GM18519 (cell line): ENCODE measurements around the gene VEGFB.
A peak's percentile ranks its signal among the peaks of the same experiment; 100 is the strongest.

Experiments used
- ATAC-seq: cut with Tn5 transposase; IDR thresholded peaks from one replicate; pipeline ENCODE4 v1.9.1; 2021; ENCODE audit warnings: mild to moderate bottlenecking, moderate library complexity; ENCODE audit not compliant: unreplicated experiment, low FRiP score

Gene VEGFB

GRCh38 chr11:64276653-64277431, 42.5 kb downstream of the VEGFB start:
- ATAC-seq: no peak

- ATAC-seq: no peak
These were observed 44.3 kb downstream of the VEGFB start for GRCh38 chr11:64278576-64279190.

GRCh38 chr11:64281957-64282770, 47.8 kb downstream of the VEGFB start:
- ATAC-seq: no peak

GRCh38 chr11:64283092-64283491, 48.7 kb downstream of the VEGFB start:
- no peak for ATAC-seq

- peak; percentile 63 for ATAC-seq
These were observed 49.9 kb downstream of the VEGFB start, which contains the start of gene BAD for GRCh38 chr11:64284048-64284961. TSS of gene BAD (minus strand) at chr11:64284665. CDS start at chr11:64284368, 297 bp downstream.

GRCh38 chr11:64284962-64285884, 50.8 kb downstream of the VEGFB start, which contains the start of gene GPR137:
TSS of gene GPR137 (plus strand) at chr11:64285848. CDS start at chr11:64286525, 677 bp downstream.
- peak; percentile 53 for ATAC-seq

- ATAC-seq: no peak
These were observed 51.8 kb downstream of the VEGFB start for GRCh38 chr11:64285885-64286800.

- no peak for ATAC-seq
These were observed 52.4 kb downstream of the VEGFB start for GRCh38 chr11:64286801-64287159.

- ATAC-seq: no peak
These were observed 53.4 kb downstream of the VEGFB start for GRCh38 chr11:64287676-64288352.

GRCh38 chr11:64288353-64288750, 54.0 kb downstream of the VEGFB start:
- no peak for ATAC-seq
